HFF-Myc (cell line): ENCODE measurements around the gene UGT1A4.

Source experiments
- DNase-seq: peaks from one replicate; pipeline ENCODE4 v3.0.0-alpha.2; 2011; ENCODE audit warnings: low read depth; ENCODE audit errors: extremely low read depth
- H3K4me3 ChIP-seq: replicated peaks from 2 replicates; pipeline ENCODE4 v1.5.1; 2011; ENCODE audit warnings: low read depth, mild to moderate bottlenecking, control low read depth, low read length
- TF ChIP-seq, protein P1 (sequence below): IDR thresholded peaks from 2 replicates; pipeline ENCODE4 v1.5.1; 2012; ENCODE audit warnings: mild to moderate bottlenecking, low read depth, low read length, control low read depth; ENCODE audit errors: missing control alignments

UGT1A4 gene

DNA sequence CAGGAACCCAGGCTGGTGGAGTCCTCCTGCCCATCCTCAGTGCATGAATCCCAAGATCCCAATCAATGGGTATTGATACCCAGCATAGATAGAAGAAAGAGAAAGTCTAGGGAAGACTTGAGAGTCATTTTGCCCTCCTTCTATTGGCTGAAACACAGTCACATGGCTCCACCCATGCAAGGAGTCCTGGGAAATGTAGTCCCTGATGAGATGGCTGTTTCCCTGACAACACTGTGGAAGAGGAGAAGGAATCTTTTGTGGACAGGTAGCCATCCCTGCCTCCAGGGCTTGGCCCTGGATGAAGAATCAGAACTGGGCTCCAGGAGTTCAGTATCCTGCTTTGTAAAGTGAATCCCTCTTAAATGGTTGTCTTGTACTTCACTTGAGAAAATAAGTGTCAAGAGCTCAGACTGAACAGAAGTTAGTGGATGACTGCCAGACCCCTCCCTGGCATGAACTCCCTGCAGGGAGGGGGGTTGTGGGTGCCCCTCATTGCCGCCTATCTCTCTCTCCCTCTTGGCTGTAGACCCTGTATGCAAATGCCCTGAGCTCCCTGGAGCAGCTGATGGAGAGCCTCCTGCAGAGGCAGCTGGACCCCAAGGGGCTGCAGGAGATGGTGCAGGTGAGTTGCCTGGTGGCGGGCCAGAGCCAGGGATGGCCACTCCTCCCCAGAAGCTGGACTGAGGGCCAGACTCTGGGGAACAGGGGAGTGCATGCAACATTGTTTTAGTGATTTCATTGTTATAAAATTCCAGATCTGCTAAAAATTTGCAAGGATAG, 95.7 kb downstream of the UGT1A4 start:
- TF ChIP-seq, protein P1, sequence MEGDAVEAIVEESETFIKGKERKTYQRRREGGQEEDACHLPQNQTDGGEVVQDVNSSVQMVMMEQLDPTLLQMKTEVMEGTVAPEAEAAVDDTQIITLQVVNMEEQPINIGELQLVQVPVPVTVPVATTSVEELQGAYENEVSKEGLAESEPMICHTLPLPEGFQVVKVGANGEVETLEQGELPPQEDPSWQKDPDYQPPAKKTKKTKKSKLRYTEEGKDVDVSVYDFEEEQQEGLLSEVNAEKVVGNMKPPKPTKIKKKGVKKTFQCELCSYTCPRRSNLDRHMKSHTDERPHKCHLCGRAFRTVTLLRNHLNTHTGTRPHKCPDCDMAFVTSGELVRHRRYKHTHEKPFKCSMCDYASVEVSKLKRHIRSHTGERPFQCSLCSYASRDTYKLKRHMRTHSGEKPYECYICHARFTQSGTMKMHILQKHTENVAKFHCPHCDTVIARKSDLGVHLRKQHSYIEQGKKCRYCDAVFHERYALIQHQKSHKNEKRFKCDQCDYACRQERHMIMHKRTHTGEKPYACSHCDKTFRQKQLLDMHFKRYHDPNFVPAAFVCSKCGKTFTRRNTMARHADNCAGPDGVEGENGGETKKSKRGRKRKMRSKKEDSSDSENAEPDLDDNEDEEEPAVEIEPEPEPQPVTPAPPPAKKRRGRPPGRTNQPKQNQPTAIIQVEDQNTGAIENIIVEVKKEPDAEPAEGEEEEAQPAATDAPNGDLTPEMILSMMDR: no peak
- DNase-seq: no peak
- no peak overlapping the region for H3K4me3 ChIP-seq

DNA sequence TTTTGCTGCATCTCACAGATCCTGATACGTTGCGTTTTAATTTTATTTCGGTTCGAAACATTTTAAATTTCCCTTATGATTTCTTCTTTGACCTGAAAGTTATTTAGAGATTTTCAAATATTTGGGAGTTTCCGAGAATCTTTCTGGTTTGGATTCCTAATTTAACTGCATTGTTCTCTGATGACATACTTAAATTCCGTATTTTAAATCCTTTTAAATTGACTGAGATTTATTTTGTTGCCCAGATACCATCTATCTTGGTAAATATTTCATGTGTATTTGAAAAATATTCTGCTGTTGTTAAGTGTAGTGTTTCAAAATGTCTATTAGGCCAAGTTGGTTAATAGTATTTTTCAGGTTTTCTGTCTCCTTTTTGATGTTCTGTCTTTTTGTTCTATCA, 97.3 kb downstream of the UGT1A4 start:
- TF ChIP-seq, protein P1: no peak
- DNase-seq: no peak
- H3K4me3 ChIP-seq: no peak overlapping the region

DNA sequence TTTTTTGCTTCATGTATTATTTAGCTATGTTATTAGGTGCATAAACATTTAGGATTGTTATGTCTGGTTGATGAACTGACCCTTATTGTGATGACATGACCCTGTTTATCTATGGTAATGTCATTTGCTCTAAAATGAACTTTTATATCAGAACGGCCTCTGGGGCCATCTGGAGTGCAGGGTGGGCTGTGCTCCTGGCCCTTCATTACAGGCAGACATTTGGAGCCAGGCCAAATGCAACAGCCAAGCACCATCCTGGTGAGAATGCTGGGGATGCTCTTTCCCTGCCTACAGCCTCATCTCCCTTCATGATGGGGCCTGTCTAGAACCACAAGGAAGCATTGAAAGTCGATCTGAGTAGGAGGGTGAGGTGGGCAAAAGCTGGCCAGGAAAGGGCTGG, 97.8 kb downstream of the UGT1A4 start:
- DNase-seq: no peak
- TF ChIP-seq, protein P1: no peak
- no peak overlapping the region for H3K4me3 ChIP-seq

DNA sequence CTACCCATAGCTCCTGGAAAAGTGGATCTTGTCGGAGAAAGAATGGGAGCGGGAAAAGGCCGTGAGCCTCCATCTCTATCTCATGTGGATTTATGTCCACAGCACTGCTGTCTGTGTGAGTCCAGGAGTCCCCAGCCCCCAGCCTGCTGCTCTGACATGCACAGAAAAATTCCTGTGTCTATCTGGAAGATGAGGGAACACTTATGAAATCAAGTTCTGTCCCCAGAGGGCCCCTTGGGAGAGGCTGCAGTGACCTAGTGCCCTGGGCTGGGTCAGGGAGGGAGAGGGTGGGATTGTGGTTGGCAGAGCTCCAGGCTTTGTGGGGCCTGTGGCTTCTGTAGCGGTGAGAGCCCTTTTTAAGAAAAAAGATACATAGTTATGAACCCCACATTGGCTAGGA, 98.2 kb downstream of the UGT1A4 start:
- TF ChIP-seq, protein P1: no peak
- no peak for DNase-seq
- no peak overlapping the region for H3K4me3 ChIP-seq

DNA sequence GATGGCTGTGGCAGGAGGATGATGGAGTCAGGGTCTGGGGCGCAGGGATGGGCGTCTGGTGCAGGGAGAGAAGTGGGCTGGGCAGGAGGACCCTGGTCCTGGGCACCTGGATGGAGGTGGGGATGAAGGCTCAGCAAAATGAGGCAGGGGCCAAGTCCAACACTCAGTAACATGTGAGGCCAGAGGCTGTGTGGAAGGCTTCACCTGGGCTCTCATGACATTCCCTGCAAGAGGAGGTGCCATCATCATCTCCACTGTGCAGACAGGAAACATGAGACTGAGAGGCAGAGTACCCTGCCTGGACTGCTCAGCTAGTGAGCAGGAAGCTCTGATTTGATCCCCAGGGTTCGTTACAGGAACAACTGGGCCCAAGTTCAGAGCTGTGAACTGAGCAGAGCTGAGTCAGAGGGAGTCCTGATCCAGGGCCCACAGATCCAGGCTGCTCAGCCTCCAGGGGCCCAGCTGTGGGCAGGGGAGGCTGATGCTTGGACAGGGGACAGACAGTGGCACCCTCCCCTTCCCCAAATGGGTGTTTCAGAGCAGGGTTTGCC, 98.9 kb downstream of the UGT1A4 start:
- DNase-seq: no peak
- TF ChIP-seq, protein P1: no peak
- no peak overlapping the region for H3K4me3 ChIP-seq

DNA sequence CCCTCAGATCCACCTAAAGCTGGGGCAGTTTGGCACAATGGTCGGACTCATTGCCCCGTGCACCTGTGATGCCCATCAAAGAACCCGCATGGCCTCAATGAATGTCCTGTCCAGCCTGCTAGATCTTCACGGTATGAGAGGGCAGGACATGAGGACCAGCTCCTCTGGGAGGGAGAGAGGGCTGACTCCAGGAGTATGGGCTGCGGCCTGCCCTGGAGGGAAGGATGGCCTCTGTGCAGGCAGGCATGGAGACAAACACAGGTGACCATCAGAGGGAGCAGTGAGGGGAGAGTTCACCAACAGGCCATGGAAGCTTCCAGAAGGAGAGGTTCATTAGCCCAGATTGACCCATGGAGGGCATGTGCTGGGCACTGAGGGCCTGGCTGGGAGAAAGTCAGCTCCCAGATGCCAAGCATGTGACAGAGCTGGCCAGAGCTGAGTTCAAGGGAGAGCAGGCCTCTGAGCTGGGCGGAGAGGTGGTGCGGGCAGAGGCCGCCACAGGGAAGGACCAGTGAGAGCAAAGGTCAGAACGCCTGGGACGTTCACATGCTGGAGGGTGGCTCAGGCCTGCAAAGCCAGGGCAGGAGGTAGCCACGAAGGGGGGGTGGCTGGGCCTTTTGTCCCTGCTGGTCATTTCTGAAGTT, 99.6 kb downstream of the UGT1A4 start:
- TF ChIP-seq, protein P1: no peak
- H3K4me3 ChIP-seq: no peak overlapping the region

More for the DNA sequence above, 99.6 kb downstream of the UGT1A4 start:
- DNase-seq: no peak
